ENCODE data around the gene CELF2.

CELF2 gene

DNA sequence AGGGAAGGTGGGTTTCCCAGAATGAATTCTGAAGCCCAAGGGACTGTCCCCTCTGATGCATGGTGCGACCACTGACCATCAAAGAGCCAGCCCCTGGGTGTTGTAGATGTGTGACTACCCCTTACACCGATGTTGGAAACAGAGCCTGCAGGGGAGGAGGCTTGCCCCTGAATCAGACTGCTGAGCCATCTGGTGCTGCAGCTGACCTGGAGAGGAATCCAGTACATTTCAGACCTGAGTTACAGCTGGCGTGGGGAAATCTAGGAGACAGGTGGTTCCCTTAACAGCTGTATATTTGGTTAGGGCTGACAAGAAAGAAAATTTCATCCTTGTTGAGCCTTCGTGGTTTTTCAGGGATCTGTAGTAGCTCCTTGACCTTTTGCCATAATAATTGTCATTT, 195.5 kb downstream of the CELF2 start:
- no peaks in the 10 kb centered on the region for H3K36me3 ChIP-seq (ENCODE audit: control insufficient read depth, insufficient read depth, low read length)
- H3K27me3 ChIP-seq (ENCODE audit: control insufficient read depth, insufficient read depth, low read length): no peaks in the 10 kb centered on the region
- peaks cover 7% of the 10 kb centered on the region; the same call in 1 of the 2 replicates for H3K4me1 ChIP-seq (ENCODE audit: control insufficient read depth, insufficient read depth, low read length)
- no peak overlapping the region for H3K9ac ChIP-seq (ENCODE audit: low read depth, low read length)
- no peak overlapping the region for H3K27ac ChIP-seq (ENCODE audit: low read depth, low read length)
- H3K4me3 ChIP-seq (ENCODE audit: low read depth, low read length): no peak overlapping the region
- no peaks in the 10 kb centered on the region for H3K9me3 ChIP-seq (ENCODE audit: control insufficient read depth, insufficient read depth, low read length)

DNA sequence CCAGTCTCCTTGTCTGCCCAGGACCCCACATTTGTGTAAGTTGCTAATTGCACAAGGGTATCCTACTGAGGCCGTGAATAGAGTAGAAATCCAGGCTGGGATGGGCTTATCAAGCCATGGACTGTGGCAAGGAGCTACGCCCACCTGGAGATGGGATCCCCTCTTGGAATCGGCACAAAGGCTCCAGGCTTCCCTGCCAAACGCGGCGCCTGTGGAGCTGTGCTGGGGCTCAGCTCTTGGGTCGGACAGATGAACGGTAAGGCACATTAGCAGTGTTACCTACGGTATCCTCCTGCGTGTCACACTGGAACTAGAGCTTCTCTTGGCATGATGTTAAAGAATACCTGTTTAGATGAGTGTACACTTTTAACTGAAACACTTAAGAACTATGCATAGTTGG, 196.7 kb downstream of the CELF2 start:
- Histone ChIP-seq H3K9me3 (ENCODE audit: control insufficient read depth, insufficient read depth, low read length) (no peaks in the 10 kb centered on the region), H3K27ac (ENCODE audit: low read depth, low read length) (no peak overlapping the region), H3K4me3 (ENCODE audit: low read depth, low read length) (no peak overlapping the region), H3K4me1 (ENCODE audit: control insufficient read depth, insufficient read depth, low read length) (peaks cover 7% of the 10 kb centered on the region; the same call in 1 of the 2 replicates), H3K9ac (ENCODE audit: low read depth, low read length) (no peak overlapping the region), H3K27me3 (ENCODE audit: control insufficient read depth, insufficient read depth, low read length) (no peaks in the 10 kb centered on the region), H3K36me3 (ENCODE audit: control insufficient read depth, insufficient read depth, low read length) (no peaks in the 10 kb centered on the region)

DNA sequence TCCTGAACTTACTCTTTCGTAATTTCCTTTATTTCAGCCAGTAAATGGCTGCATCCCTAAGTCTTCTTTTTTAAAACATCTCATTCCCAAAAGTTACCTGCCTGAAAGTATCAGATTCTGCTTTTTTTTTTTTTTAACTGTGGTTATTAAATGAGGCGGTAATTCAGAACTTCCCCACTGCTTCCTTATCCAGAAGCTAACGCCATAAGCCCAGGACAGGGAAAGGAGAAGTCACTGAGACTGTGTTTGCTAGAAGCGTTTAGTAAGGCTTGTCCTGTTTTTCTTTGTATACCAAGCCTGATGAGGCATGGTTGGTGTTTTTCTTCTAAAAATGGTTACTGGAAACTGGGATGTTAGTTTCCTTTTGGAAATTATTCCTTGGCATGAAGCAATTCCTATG, 197.8 kb downstream of the CELF2 start:
- Histone ChIP-seq H3K9me3 (ENCODE audit: control insufficient read depth, insufficient read depth, low read length) (no peaks in the 10 kb centered on the region), H3K9ac (ENCODE audit: low read depth, low read length) (no peak overlapping the region), H3K4me1 (ENCODE audit: control insufficient read depth, insufficient read depth, low read length) (0 out of 2 replicates have a peak, but pooled peaks cover 7% of the 10 kb centered on the region), H3K4me3 (ENCODE audit: low read depth, low read length) (no peak overlapping the region), H3K27me3 (ENCODE audit: control insufficient read depth, insufficient read depth, low read length) (no peaks in the 10 kb centered on the region), H3K36me3 (ENCODE audit: control insufficient read depth, insufficient read depth, low read length) (no peaks in the 10 kb centered on the region), H3K27ac (ENCODE audit: low read depth, low read length) (no peak overlapping the region)

GRCh38 chr10:11217521-11217920, 199.8 kb downstream of the CELF2 start:
- no peaks in the 10 kb centered on the region for H3K36me3 ChIP-seq (ENCODE audit: control insufficient read depth, insufficient read depth, low read length)

DNA sequence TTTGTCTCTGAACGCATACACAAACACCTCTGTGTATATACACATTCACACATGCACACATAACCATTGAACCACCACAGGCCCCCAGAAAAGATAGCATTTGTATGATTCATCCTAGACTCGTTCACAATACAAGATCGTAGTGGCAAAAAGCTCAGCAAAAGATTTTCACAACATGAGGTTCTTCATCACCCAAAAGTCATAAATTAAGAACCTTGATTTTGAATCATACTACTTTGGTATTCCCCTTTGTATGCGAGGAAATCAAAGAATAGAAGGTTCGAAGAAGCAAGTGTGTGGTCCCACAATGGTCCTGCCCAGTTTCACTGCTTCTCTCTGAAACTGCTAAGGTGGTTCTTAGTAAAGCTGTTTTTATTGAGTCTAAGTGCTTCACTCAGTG, 200.7 kb downstream of the CELF2 start:
- no peak overlapping the region for H3K4me3 ChIP-seq (ENCODE audit: low read depth, low read length)
- no peak overlapping the region for H3K9ac ChIP-seq (ENCODE audit: low read depth, low read length)
- H3K4me1 ChIP-seq (ENCODE audit: control insufficient read depth, insufficient read depth, low read length): no peaks in the 10 kb centered on the region
- no peaks in the 10 kb centered on the region for H3K9me3 ChIP-seq (ENCODE audit: control insufficient read depth, insufficient read depth, low read length)
- H3K36me3 ChIP-seq (ENCODE audit: control insufficient read depth, insufficient read depth, low read length): no peaks in the 10 kb centered on the region
- no peaks in the 10 kb centered on the region for H3K27me3 ChIP-seq (ENCODE audit: control insufficient read depth, insufficient read depth, low read length)
- H3K27ac ChIP-seq (ENCODE audit: low read depth, low read length): no peak overlapping the region

More at GRCh38 chr10:11217521-11217920, 199.8 kb downstream of the CELF2 start:
- 0 out of 2 replicates have a peak, but pooled peaks cover 2% of the 10 kb centered on the region for H3K4me1 ChIP-seq (ENCODE audit: control insufficient read depth, insufficient read depth, low read length)
- no peaks in the 10 kb centered on the region for H3K9me3 ChIP-seq (ENCODE audit: control insufficient read depth, insufficient read depth, low read length)
- no peak overlapping the region for H3K27ac ChIP-seq (ENCODE audit: low read depth, low read length)
- no peak overlapping the region for H3K9ac ChIP-seq (ENCODE audit: low read depth, low read length)
- H3K27me3 ChIP-seq (ENCODE audit: control insufficient read depth, insufficient read depth, low read length): no peaks in the 10 kb centered on the region
- no peak overlapping the region for H3K4me3 ChIP-seq (ENCODE audit: low read depth, low read length)

DNA sequence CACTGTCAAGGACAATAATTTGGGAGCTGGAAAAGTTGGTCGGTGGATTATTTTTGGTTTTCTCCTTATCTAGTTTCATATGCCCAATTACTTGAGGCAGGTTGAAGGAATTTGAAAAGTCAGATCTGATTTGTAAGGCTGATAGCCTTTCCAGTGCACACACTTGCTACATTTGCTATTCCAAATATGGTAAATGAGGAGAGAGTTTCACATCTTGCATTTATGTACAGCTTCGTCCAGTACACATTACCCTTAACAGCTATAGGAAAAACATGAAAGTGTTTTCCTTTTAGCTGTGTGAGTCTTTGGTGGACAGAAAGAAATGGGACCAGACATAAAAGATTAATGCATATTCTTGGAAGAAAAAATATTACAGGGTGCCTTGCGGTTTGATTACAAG, 201.8 kb downstream of the CELF2 start:
- H3K4me3 ChIP-seq (ENCODE audit: low read depth, low read length): no peak overlapping the region
- H3K9me3 ChIP-seq (ENCODE audit: control insufficient read depth, insufficient read depth, low read length): no peaks in the 10 kb centered on the region
- H3K27me3 ChIP-seq (ENCODE audit: control insufficient read depth, insufficient read depth, low read length): no peaks in the 10 kb centered on the region
- no peaks in the 10 kb centered on the region for H3K4me1 ChIP-seq (ENCODE audit: control insufficient read depth, insufficient read depth, low read length)
- no peak overlapping the region for H3K27ac ChIP-seq (ENCODE audit: low read depth, low read length)
- no peak overlapping the region for H3K9ac ChIP-seq (ENCODE audit: low read depth, low read length)
- H3K36me3 ChIP-seq (ENCODE audit: control insufficient read depth, insufficient read depth, low read length): no peaks in the 10 kb centered on the region

- no peak overlapping the region for H3K27ac ChIP-seq (ENCODE audit: low read depth, low read length)
- H3K9me3 ChIP-seq (ENCODE audit: control insufficient read depth, insufficient read depth, low read length): no peaks in the 10 kb centered on the region
- no peak overlapping the region for H3K9ac ChIP-seq (ENCODE audit: low read depth, low read length)
- H3K36me3 ChIP-seq (ENCODE audit: control insufficient read depth, insufficient read depth, low read length): no peaks in the 10 kb centered on the region
- H3K27me3 ChIP-seq (ENCODE audit: control insufficient read depth, insufficient read depth, low read length): no peaks in the 10 kb centered on the region
- H3K4me3 ChIP-seq (ENCODE audit: low read depth, low read length): no peak overlapping the region
- H3K4me1 ChIP-seq (ENCODE audit: control insufficient read depth, insufficient read depth, low read length): no peaks in the 10 kb centered on the region
These were observed 205.4 kb downstream of the CELF2 start for GRCh38 chr10:11223081-11223480.

GRCh38 chr10:11223507-11224140, 206.0 kb downstream of the CELF2 start:
- no peaks in the 10 kb centered on the region for H3K36me3 ChIP-seq (ENCODE audit: control insufficient read depth, insufficient read depth, low read length)

DNA sequence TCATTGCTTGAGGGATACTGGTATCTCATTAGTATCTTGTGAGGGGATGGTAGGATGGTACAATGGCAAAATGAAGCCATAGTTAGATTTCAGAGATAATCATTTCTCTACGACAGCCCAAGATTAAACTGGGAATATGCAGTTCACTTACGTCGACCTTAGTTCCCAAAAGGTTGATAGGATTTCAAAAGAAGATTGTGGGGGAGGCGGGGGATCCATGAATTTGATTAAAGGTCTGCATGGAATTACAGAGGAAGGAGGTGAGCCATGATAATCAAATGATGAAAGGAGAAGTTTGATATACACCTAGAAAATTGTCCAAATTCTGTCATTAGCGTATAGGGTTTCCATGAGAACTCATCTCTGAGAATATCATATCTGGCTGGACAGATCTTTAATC, 206.6 kb downstream of the CELF2 start:
- no peaks in the 10 kb centered on the region for H3K36me3 ChIP-seq (ENCODE audit: control insufficient read depth, insufficient read depth, low read length)
- no peaks in the 10 kb centered on the region for H3K4me1 ChIP-seq (ENCODE audit: control insufficient read depth, insufficient read depth, low read length)
- H3K27me3 ChIP-seq (ENCODE audit: control insufficient read depth, insufficient read depth, low read length): no peaks in the 10 kb centered on the region
- H3K9ac ChIP-seq (ENCODE audit: low read depth, low read length): no peak overlapping the region
- no peak overlapping the region for H3K4me3 ChIP-seq (ENCODE audit: low read depth, low read length)
- H3K9me3 ChIP-seq (ENCODE audit: control insufficient read depth, insufficient read depth, low read length): no peaks in the 10 kb centered on the region
- H3K27ac ChIP-seq (ENCODE audit: low read depth, low read length): no peak overlapping the region

More at GRCh38 chr10:11223507-11224140, 206.0 kb downstream of the CELF2 start:
- Histone ChIP-seq H3K4me3 (ENCODE audit: low read depth, low read length) (no peak overlapping the region), H3K4me1 (ENCODE audit: control insufficient read depth, insufficient read depth, low read length) (no peaks in the 10 kb centered on the region), H3K9ac (ENCODE audit: low read depth, low read length) (no peak overlapping the region), H3K9me3 (ENCODE audit: control insufficient read depth, insufficient read depth, low read length) (no peaks in the 10 kb centered on the region), H3K27me3 (ENCODE audit: control insufficient read depth, insufficient read depth, low read length) (no peaks in the 10 kb centered on the region), H3K27ac (ENCODE audit: low read depth, low read length) (no peak overlapping the region)

DNA sequence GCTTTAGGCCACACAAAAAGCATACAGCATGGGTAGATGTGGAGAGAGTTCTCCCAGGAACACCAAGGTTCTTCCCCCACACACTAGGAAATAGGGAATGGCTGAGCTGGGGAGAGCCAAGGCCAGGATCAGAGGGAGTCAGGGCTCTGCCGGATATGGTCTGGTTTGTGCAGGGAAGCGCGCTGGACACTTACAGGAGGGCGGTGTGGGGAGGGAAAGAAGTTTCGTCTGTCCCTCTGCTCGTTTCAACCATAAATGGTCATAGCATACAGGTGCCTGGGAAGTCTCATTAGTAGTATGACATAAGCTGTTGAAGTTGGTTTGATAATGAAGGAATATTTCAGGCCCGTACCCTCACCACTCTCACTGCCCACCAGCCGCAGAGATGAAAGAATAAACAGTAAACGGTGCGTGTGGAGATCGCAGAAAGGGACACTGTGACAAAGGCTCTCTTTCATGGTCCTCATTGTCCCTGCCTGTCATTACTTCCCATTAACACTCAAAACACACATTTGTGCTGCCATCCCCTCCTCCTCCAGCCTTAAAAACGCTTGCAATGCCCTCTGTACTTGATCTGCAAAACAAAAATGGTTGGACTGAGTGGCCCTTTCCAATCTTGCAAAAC, 207.2 kb downstream of the CELF2 start:
- H3K9me3 ChIP-seq (ENCODE audit: control insufficient read depth, insufficient read depth, low read length): no peaks in the 10 kb centered on the region
- no peak overlapping the region for H3K9ac ChIP-seq (ENCODE audit: low read depth, low read length)
- no peak overlapping the region for H3K4me3 ChIP-seq (ENCODE audit: low read depth, low read length)
- H3K36me3 ChIP-seq (ENCODE audit: control insufficient read depth, insufficient read depth, low read length): no peaks in the 10 kb centered on the region
- no peak overlapping the region for H3K27ac ChIP-seq (ENCODE audit: low read depth, low read length)
- H3K4me1 ChIP-seq (ENCODE audit: control insufficient read depth, insufficient read depth, low read length): no peaks in the 10 kb centered on the region
- H3K27me3 ChIP-seq (ENCODE audit: control insufficient read depth, insufficient read depth, low read length): no peaks in the 10 kb centered on the region

DNA sequence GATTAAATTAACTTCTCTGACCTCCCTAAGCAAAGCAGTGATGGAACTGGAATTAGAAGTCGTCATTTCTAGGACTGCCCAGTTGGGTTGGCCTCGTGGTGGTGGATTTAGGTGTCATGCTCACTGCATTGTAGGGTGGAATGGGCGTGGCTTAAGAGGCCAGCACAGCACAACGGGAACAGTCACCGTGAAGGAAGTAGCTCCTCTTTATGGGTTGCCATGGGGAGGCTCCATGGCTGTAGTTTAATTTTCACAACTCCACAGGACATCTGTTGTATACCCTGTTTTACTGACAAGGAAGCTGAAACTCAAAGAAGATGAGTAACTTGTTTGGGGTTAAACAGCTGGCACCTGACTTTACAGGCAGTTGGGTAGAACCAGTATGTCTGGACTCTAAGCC, 208.3 kb downstream of the CELF2 start:
- Histone ChIP-seq H3K4me3 (ENCODE audit: low read depth, low read length) (no peak overlapping the region), H3K36me3 (ENCODE audit: control insufficient read depth, insufficient read depth, low read length) (no peaks in the 10 kb centered on the region), H3K9ac (ENCODE audit: low read depth, low read length) (no peak overlapping the region), H3K9me3 (ENCODE audit: control insufficient read depth, insufficient read depth, low read length) (no peaks in the 10 kb centered on the region), H3K27me3 (ENCODE audit: control insufficient read depth, insufficient read depth, low read length) (no peaks in the 10 kb centered on the region), H3K27ac (ENCODE audit: low read depth, low read length) (no peak overlapping the region), H3K4me1 (ENCODE audit: control insufficient read depth, insufficient read depth, low read length) (no peaks in the 10 kb centered on the region)

Data from HUES48 (cell line).